Measurements from ENCODE around the gene CMTM2. TPM values are rescaled to one million over a fixed set of nuclear protein-coding genes. Genes with fewer than 3 reads are reported as not detected.

The CMTM2 gene
- total RNA-seq (2021; ENCODE audit: unreplicated experiment) (not detected), Bru-seq, nascent RNA (percentile 8 among the genes with signal in this experiment), BruChase-seq, experiment 1, labeled RNA remaining after a 2-hour chase (percentile 27 among the genes with signal in this experiment), BruChase-seq, experiment 2, labeled RNA remaining after a 6-hour chase (percentile 17 among the genes with signal in this experiment)
- not detected for polyA plus RNA-seq (2012; ENCODE audit: insufficient read length)
- long read RNA-seq, result 0 reads

GRCh38 chr16:66578651-66579531 lies at the start of gene CMTM2:
Gene CMTM2, plus strand, starts transcription at chr16:66579463. Its CDS starts 145 bp downstream, at chr16:66579608.
- no peak within 1 kb of the TSS for H3K27ac ChIP-seq (ENCODE audit: low read length)
- ChIA-PET POLR2A (no interaction called here), CTCF (no interaction called here)
- H3K27me3 ChIP-seq (ENCODE audit: control insufficient read depth, insufficient read depth, low read length), result no peaks in the 10 kb centered on the region
- no peaks in the 10 kb centered on the region for H3K4me1 ChIP-seq (ENCODE audit: control insufficient read depth, insufficient read depth, low read length)
- H3K9me3 ChIP-seq (ENCODE audit: control insufficient read depth, insufficient read depth, low read depth, low read length), result no peaks in the 10 kb centered on the region
- TF ChIP-seq POLR2AphosphoS5 (IDR thresholded peaks at IDR 0.05; ENCODE audit: low read depth, low read length) (no peak), SIN3A (IDR thresholded peaks at IDR 0.05; ENCODE audit: borderline replicate concordance, insufficient read depth, low read depth, low read length) (no peak), CTCF (IDR thresholded peaks at IDR 0.05) (no peak), TCF7L2 (IDR thresholded peaks at IDR 0.05; ENCODE audit: low read depth, low read length) (no peak), REST (IDR thresholded peaks at IDR 0.05; ENCODE audit: insufficient read depth in 1 of 2, low read depth in 2 of 2, low read length in 1 of 2) (no peak)
- no peak within 1 kb of the TSS for H3K4me3 ChIP-seq (ENCODE audit: low read depth in 2 of 2, low read length in 2 of 2)
- in situ Hi-C loops (cut with HindIII; ENCODE audit: low pct_unique_long_range_greater_than_20kb, low sequenced_read_pairs), result no loop called here
- ATAC-seq (no peak), DNase-seq (ENCODE audit: low read depth, low spot score) (no peak)
- intact Hi-C loops (cut with micrococcal nuclease; ENCODE audit: unreplicated experiment), result no loop called here
- H3K36me3 ChIP-seq (ENCODE audit: control insufficient read depth, insufficient read depth, low read length), result no peaks in the 10 kb centered on the region
- BruUV-seq (replicated peaks), result no TSS peak

- H3K9me3 ChIP-seq (ENCODE audit: control insufficient read depth, insufficient read depth, low read depth, low read length), result no peaks in the 10 kb centered on the region
- H3K4me3 ChIP-seq (ENCODE audit: low read depth in 2 of 2, low read length in 2 of 2), result no peak overlapping the region
- H3K36me3 ChIP-seq (ENCODE audit: control insufficient read depth, insufficient read depth, low read length), result no peaks in the 10 kb centered on the region
- in situ Hi-C loops (cut with HindIII; ENCODE audit: low pct_unique_long_range_greater_than_20kb, low sequenced_read_pairs) (no loop called here), intact Hi-C loops (cut with micrococcal nuclease; ENCODE audit: unreplicated experiment) (no loop called here)
- ATAC-seq (no peak), DNase-seq (ENCODE audit: low read depth, low spot score) (no peak)
- TF ChIP-seq CTCF (IDR thresholded peaks at IDR 0.05) (no peak), REST (IDR thresholded peaks at IDR 0.05; ENCODE audit: insufficient read depth in 1 of 2, low read depth in 2 of 2, low read length in 1 of 2) (no peak), POLR2AphosphoS5 (IDR thresholded peaks at IDR 0.05; ENCODE audit: low read depth, low read length) (no peak), SIN3A (IDR thresholded peaks at IDR 0.05; ENCODE audit: borderline replicate concordance, insufficient read depth, low read depth, low read length) (no peak), TCF7L2 (IDR thresholded peaks at IDR 0.05; ENCODE audit: low read depth, low read length) (no peak)
- ChIA-PET POLR2A (no interaction called here), CTCF (no interaction called here)
- no peaks in the 10 kb centered on the region for H3K27me3 ChIP-seq (ENCODE audit: control insufficient read depth, insufficient read depth, low read length)
- no peak overlapping the region for H3K27ac ChIP-seq (ENCODE audit: low read length)
- no peaks in the 10 kb centered on the region for H3K4me1 ChIP-seq (ENCODE audit: control insufficient read depth, insufficient read depth, low read length)
- no TSS peak for BruUV-seq (replicated peaks)
Measured at GRCh38 chr16:66529475-66529874, 49.8 kb upstream of the CMTM2 start.

All from Panc1 (cell line).